GM21360 (cell line): Measurements from ENCODE around the gene EXPH5.
"Not testable (repeated sequence)": the region's sequence is repeated elsewhere in the genome, so short reads cannot be mapped to it uniquely, and the experiment has no call there.

Source experiments
- ATAC-seq: cut with Tn5 transposase; IDR thresholded peaks from one replicate; pipeline ENCODE4 v1.9.1; 2021; ENCODE audit warnings: mild to moderate bottlenecking, moderate library complexity; ENCODE audit not compliant: unreplicated experiment

The EXPH5 gene

DNA sequence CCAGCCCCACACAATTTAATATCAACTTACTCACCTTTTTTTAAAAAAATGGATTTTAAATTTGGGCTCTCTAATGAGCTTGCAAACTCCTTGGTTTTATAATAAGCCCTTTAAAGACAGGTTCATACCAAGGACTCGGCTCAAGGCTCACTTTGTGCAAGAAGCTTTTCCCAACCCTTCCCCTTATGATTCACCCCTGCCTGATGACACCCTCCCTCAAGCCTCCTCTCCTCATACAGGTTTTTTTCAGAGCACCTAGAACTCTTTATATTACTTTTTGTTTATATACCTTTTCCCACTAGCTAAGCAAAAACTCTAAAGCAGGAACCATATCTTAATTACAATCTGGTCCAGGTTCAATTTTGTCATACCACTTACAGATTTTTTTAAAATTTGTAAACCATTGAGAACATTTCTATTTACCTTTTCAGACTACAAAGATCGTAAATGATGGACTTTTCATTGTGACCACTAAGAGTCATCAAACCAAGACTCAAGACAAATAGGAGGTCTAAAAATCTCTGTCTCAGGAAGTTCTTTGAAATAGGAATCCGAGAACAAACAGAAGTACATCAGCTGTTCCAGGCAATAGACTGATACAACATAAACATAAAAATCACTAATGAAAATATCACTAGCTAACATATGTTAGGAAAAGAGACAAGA, 13.1 kb upstream of the EXPH5 start:
- no peak for ATAC-seq

- ATAC-seq, result no peak
These were observed 12.5 kb upstream of the EXPH5 start for GRCh38 chr11:108606070-108606469.

DNA sequence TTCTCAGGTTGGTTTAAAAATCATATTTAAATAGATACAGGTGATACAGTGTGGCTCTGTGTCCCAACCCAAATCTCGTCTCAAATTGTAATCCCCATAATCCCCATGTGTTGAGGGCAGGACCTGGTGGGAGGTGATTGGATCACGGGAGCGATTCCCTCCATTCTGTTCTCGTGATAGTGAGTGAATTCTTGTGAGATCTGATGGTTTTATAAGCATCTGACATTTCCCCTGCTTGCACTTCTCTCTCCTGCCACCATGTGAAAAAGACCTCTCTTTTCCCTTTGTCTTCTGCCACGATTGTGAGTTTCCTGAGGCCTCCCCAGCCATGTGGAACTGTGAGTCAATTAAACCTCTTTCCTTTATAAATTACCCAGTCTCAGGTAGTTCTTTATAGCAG, 9.2 kb upstream of the EXPH5 start:
- not testable (repeated sequence) for ATAC-seq

DNA sequence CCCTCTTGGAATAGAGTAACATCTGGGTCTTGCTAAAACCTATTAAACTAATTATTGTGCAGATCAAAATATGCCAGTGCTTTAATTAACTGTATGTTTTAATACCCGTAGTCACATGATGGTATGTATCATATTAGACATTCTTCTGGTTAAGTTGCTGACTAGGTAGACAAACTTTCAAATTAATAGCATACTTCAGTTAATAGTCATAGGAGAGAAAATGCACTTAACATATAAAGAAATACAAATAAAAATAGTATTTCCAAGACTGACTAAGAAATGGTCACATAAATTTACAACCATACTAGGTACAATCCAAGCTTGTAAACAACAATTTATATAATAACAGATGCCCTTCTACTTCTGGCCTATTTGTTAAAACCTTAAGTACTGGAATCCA, 7.6 kb upstream of the EXPH5 start:
- no peak for ATAC-seq

- no peak for ATAC-seq
These were observed 6.4 kb upstream of the EXPH5 start for GRCh38 chr11:108599978-108600377.

- ATAC-seq, result no peak
These were observed 4.3 kb upstream of the EXPH5 start for GRCh38 chr11:108597736-108598355.

DNA sequence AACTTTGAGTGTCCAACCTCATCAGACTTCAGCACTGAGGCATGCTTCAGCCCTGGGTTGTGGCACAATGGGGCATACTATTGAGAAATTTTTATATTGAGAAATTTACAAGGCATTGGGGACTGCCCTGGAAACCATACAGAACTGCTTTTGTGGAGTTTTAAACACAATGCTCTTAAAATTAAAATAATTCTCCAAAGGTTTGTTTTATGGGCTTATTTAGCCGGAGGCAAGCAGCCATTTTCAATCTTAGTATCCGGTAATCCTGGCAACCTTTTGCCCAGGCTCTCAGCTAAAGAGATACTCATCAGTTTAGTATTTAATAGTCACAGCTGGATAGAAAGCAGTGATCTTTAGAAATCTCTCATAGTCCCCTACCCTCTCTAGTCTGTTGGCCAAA, 3.1 kb upstream of the EXPH5 start:
- ATAC-seq, result no peak

GRCh38 chr11:108593923-108594434, 411 bp upstream of the EXPH5 start:
- no peak for ATAC-seq

- ATAC-seq, result peak; percentile 26
These were observed 866 bp downstream of the EXPH5 start for GRCh38 chr11:108592591-108593213.

DNA sequence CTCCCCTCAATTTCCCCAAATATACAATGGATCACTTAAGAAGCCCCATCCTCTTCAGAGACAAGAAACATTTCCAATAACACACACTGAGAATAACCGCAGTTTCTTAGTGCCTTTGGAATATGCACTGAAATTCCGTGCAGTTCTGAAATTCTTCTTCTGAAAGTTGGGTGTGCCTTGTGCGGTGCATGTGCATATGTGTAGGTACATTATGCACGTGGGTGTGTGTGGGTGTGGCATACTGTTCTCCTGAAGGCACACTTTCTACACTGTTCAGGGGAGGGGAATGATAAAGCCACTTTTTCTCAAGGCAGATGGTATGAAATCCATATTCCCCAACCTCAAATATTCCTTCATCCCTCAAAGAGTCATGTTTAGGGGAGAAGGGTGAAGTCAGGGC, 1.7 kb downstream of the EXPH5 start:
- no peak for ATAC-seq

GRCh38 chr11:108589136-108589535, 4.4 kb downstream of the EXPH5 start:
- ATAC-seq, result no peak

DNA sequence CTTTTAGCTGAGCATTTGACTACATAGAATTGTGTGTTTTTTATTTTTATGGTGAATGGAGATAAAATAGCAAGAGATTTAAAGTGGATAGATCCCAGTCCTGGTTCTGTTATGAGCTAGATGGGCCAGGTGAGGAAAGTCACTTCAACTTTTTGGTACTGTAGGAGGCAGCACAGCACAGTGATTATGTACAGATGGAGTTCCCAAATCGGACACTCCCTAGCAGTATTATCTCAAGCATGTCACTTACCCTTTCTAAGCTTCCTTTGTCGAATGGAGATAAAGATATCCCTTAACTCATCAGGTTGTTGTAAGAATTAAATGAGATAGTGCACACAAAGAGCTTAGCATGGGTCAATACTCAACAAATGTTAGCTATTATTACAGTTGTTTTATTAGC, 5.3 kb downstream of the EXPH5 start:
- ATAC-seq, result no peak

- ATAC-seq, result no peak
These were observed 6.5 kb downstream of the EXPH5 start for GRCh38 chr11:108587109-108587508.

DNA sequence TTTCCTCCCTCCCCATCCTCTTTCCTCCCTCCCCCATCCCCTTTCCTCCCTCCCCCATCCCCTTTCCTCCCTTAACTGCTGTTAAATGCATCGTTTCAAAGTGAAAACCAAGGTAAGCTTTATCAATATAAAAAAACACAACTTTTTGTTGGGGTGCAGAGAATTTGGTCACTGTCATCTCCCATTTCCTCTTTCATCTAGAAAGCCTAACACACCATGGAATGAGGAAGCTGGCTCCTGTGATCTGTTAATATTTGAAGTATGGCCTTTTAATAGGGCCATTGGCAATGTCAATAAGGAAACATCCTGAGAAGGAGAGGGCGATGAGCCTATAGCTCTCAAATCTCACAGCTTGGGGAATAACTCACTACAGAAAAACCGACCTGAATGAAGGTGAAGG, 7.0 kb downstream of the EXPH5 start:
- ATAC-seq, result no peak

DNA sequence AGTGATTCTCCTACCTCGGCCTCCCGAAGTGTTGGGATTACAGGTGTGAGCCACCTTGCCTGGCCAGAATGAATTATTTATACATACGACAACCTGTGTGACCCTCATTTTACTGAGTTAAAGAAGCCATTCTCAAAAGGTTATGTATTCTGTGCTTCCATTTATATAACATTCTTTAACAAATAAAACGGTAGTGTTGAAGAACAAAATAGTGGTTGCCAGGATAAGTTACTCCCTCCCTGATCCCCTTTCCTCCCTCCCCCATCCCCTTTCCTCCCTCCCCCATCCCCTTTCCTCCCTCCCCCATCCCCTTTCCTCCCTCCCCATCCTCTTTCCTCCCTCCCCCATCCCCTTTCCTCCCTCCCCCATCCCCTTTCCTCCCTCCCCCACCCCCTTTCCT, 7.4 kb downstream of the EXPH5 start:
- not testable (repeated sequence) for ATAC-seq

DNA sequence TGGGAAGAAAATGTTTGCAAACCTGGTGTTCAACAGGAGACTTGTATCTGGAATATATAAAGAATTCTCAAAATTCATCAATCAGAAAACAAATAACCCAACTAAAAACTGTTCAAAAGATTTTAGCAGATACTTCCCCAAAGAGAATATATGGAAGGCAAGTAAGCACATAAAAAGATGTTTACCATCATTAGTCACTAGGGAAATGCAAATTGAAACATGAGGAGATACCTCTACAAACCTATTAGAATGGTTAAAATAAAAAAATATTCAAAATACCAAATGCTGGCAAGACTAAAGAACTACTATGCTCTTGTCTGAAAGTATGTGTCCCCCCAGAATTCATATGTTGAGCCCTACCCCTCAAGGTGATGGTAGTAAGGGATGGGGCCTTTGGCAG, 8.6 kb downstream of the EXPH5 start:
- ATAC-seq, result no peak

GRCh38 chr11:108580645-108581044, 12.9 kb downstream of the EXPH5 start:
- ATAC-seq, result no peak

DNA sequence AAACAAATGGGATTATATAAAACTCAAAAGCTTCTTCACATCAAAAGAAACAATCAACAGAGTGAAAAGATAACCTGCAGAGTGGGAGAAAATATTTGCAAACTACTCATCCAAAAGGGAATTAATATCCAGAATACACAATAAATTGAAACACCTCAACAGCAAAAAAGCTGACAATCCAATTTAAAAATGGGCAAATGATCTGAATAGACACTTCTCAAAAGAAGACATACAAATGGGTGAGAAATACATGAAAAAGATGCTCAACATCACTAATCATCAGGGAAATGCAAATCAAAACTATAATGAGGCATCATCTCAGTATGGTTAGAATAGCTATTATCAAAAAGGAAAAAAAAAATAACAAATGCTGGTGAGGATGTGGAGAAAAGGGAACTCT, 13.5 kb downstream of the EXPH5 start:
- no peak for ATAC-seq

- ATAC-seq, result no peak
These were observed 17.0 kb downstream of the EXPH5 start for GRCh38 chr11:108576523-108576922.

- ATAC-seq, result no peak
These were observed 18.9 kb downstream of the EXPH5 start for GRCh38 chr11:108574675-108575074.

GRCh38 chr11:108571001-108571400, 22.6 kb downstream of the EXPH5 start:
- ATAC-seq, result no peak

GRCh38 chr11:108569896-108570295, 23.7 kb downstream of the EXPH5 start:
- ATAC-seq, result no peak
